VCaP (cell line): Measurements from ENCODE around the gene CNOT10.

Experiments
- H3K27ac ChIP-seq: fragments of 450-650 bp; 2 replicates; pipeline ENCODE4 v1.5.1; 2017
- CTCF ChIP-seq: fragments of 450-650 bp; conservative IDR thresholded peaks from 2 replicates; pipeline ENCODE4 v1.5.1; 2017; ENCODE audit warnings: mild to moderate bottlenecking, moderate library complexity

The CNOT10 gene

GRCh38 chr3:32709346-32709745, 24.4 kb downstream of the CNOT10 start:
- TF ChIP-seq CTCF: no peak
- no peak overlapping the region for H3K27ac ChIP-seq

GRCh38 chr3:32712506-32713055, 27.6 kb downstream of the CNOT10 start:
- no peak for TF ChIP-seq CTCF
- no peak overlapping the region for H3K27ac ChIP-seq

- H3K27ac ChIP-seq: no peak overlapping the region
- no peak for TF ChIP-seq CTCF
Observed at GRCh38 chr3:32713181-32713580, 28.2 kb downstream of the CNOT10 start.

GRCh38 chr3:32719335-32719734, 34.3 kb downstream of the CNOT10 start:
- H3K27ac ChIP-seq: no peak overlapping the region
- no peak for TF ChIP-seq CTCF

- H3K27ac ChIP-seq: no peak overlapping the region
- TF ChIP-seq CTCF: no peak
Observed at GRCh38 chr3:32719931-32720330, 34.9 kb downstream of the CNOT10 start.

- no peak for TF ChIP-seq CTCF
- H3K27ac ChIP-seq: no peak overlapping the region
Observed at GRCh38 chr3:32725721-32726120, 40.7 kb downstream of the CNOT10 start.

GRCh38 chr3:32733631-32734229, 48.7 kb downstream of the CNOT10 start:
- H3K27ac ChIP-seq: no peak overlapping the region
- TF ChIP-seq CTCF: peak; percentile 87
